CD4-positive, CD25-positive, alpha-beta regulatory T cell (primary cell): ENCODE results near the gene NAA35. TPM values are rescaled to one million over a fixed set of nuclear protein-coding genes. Genes with fewer than 3 reads are reported as not detected.
"Not testable (repeated sequence)": the region's sequence is repeated elsewhere in the genome, so short reads cannot be mapped to it uniquely, and the experiment has no call there.

Experiments
- ATAC-seq, 2 donors: fragments of 150-1000 bp; cut with Tn5 transposase; one replicate each; pipeline ENCODE4 v1.10.0; 2021; ENCODE audit warnings: low read depth in 2 of 2, moderate number of reproducible peaks in 2 of 2, moderate library complexity in 1 of 2
- DNase-seq, 3 donors: peaks; one replicate each; pipeline versions ENCODE4 v3.0.0 to v3.0.0-alpha.2; 2012 to 2022; ENCODE audit warnings: mixed read lengths in 1 of 3
- H3K27ac ChIP-seq: one replicate; pipeline ENCODE4 v1.7.0; 2013; ENCODE audit warnings: mild to moderate bottlenecking, low read length; ENCODE audit not compliant: insufficient read depth, poor library complexity, severe bottlenecking
- H3K27me3 ChIP-seq: one replicate; pipeline ENCODE4 v1.7.0; 2013; ENCODE audit warnings: low read length; ENCODE audit not compliant: control insufficient read depth, insufficient read depth
- H3K36me3 ChIP-seq: one replicate; pipeline ENCODE4 v1.7.0; 2013; ENCODE audit warnings: mild to moderate bottlenecking, low read length, moderate library complexity; ENCODE audit not compliant: control insufficient read depth, insufficient read depth
- H3K4me1 ChIP-seq: 2 replicates; pipeline ENCODE4 v1.7.0; 2013; ENCODE audit warnings: mild to moderate bottlenecking, low read length; ENCODE audit not compliant: insufficient read depth, control insufficient read depth, poor library complexity, severe bottlenecking
- H3K4me3 ChIP-seq: one replicate; pipeline ENCODE4 v1.7.0; 2013; ENCODE audit warnings: low read depth, mild to moderate bottlenecking, low read length, moderate library complexity
- H3K9me3 ChIP-seq, 2 experiments: 1 replicate in 1 of 2; 2 replicates in 1 of 2; pipeline ENCODE4 v1.7.0; 2013; ENCODE audit warnings: low read length in 2 of 2, mild to moderate bottlenecking in 1 of 2, moderate library complexity in 1 of 2; ENCODE audit not compliant: control insufficient read depth in 2 of 2
- H3K27ac Mint-ChIP-seq, 3 donors: one replicate each; pipeline ENCODE4 v1.8.0; 2020 to 2022; ENCODE audit warnings: mild to moderate bottlenecking in 3 of 3, mixed read lengths in 3 of 3, moderate library complexity in 2 of 3
- H3K27me3 Mint-ChIP-seq: one replicate; pipeline ENCODE4 v1.8.0; 2022; ENCODE audit warnings: mild to moderate bottlenecking, mixed read lengths
- H3K36me3 Mint-ChIP-seq: one replicate; pipeline ENCODE4 v1.8.0; 2020; ENCODE audit warnings: mixed read lengths
- H3K4me1 Mint-ChIP-seq, 4 donors: one replicate each; pipeline ENCODE4 v1.8.0; 2020 to 2022; ENCODE audit warnings: mixed read lengths in 4 of 4, mild to moderate bottlenecking in 1 of 4
- H3K4me3 Mint-ChIP-seq, 4 donors: one replicate each; pipeline ENCODE4 v1.8.0; 2020 to 2022; ENCODE audit warnings: mild to moderate bottlenecking in 4 of 4, mixed read lengths in 4 of 4, moderate library complexity in 3 of 4
- H3K9me3 Mint-ChIP-seq, 7 donors: one replicate each; pipeline ENCODE4 v1.8.0; 2020 to 2022; ENCODE audit warnings: mixed read lengths in 7 of 7, mild to moderate bottlenecking in 3 of 7, moderate library complexity in 2 of 7
- polyA plus RNA-seq, 4 donors: library from polyadenylated mRNA; unstranded; fragments of 300-500 nt; fragmentation: Illumina TruSeq; gene quantifications; one replicate each; pipeline ENCODE4 v1.2.3, GENCODE V29; 2021
- total RNA-seq: library from RNA; stranded (reverse); gene quantifications from one replicate; pipeline ENCODE4 v1.2.3, GENCODE V29; 2022

The NAA35 gene
- total and polyA plus RNA-seq, 5 donors from 2014 or later: 12.3 to 21.6 (median 15.9) TPM

DNA sequence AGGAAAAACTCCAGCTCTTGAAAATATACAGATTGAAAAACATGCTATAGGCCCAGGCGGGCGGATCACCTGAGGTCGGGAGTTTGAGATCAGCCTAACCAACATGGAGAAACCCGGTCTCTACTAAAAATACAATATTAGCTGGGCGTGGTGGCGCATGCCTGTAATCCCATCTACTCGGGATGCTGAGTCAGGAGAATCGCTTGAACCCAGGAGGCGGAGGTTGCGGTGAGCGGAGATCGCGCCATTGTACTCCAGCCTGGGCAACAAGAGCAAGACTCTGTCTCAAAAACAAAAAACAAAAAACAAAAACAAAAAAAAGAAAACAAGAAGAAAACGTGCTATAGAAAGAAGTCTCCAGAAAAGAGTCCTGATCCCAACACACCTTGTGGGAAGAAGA, 5.0 kb upstream of the NAA35 start:
- H3K4me3 Mint-ChIP-seq, ATAC-seq, H3K27me3 Mint-ChIP-seq, H3K9me3 Mint-ChIP-seq, DNase-seq, H3K4me3 ChIP-seq, H3K4me1 ChIP-seq, H3K27me3 ChIP-seq, H3K9me3 ChIP-seq, H3K27ac ChIP-seq, H3K36me3 ChIP-seq, H3K36me3 Mint-ChIP-seq: not testable (repeated sequence)
- H3K27ac Mint-ChIP-seq: peak overlapping the region in 1 of 3 donors; percentile 58
- peaks cover 0 to 15% (median 4%) of the 10 kb centered on the region in 4 donors for H3K4me1 Mint-ChIP-seq

DNA sequence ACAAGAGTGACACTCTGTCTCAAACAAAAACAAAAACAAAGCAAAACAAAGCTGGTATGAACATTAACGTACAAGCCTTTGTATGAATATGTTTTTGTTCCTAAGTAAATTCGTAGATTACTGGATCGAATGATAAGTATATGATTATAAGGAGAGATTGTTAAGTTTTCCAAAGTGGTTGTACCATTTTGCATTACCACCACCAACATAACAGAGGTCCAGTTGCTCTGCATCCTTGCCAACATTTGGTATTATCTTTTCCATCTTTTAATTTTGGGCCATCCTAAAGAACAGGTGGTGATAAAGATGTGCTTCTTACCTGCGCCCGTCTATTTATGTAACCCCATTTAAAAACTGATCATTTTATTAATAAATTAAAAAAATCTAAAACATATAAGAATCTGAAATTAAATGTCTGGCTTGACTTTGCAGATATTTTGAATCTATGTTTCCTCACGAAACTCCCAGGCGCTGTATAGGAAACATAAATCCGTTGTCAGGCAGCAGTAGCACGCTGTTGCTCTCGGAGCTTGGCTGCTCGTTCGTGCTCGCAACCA, 593 bp upstream of the NAA35 start:
- Histone ChIP-seq H3K27me3 (no peaks in the 10 kb centered on the region), H3K27ac (peak overlapping the region; percentile 94), H3K4me1 (peaks cover 31% of the 10 kb centered on the region), H3K4me3 (peak overlapping the region; percentile 87), H3K9me3 (no peaks in the 10 kb centered on the region), H3K36me3 (peaks cover 12% of the 10 kb centered on the region)
- Mint-ChIP-seq H3K27ac (peak overlapping the region; percentile 94 to 97 (median 95)), H3K9me3 (no peaks in the 10 kb centered on the region), H3K36me3 (peaks cover 10% of the 10 kb centered on the region), H3K4me3 (peak overlapping the region in 3 of 4 donors; percentile 76 to 90 (median 87)), H3K4me1 (peaks cover 0 to 15% (median 8%) of the 10 kb centered on the region in 4 donors), H3K27me3 (no peaks in the 10 kb centered on the region)
- no peak for DNase-seq
- ATAC-seq: no peak

DNA sequence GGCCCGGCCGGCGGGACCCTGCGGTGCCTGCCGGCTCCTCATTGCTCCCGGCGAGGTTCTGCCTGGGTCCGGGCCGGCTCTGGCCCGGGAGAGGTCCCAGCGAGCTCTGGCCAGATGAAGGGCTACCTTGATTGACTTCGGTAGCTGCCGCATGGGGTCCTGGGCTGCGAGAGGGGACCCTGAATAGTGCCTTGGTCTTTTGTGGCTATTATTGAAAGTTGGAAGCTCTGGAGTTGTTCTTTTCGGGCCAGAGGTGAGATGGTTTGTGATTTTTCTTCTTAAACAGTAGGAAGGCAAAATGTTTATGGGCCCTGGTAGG, 635 bp downstream of the NAA35 start:
- Histone ChIP-seq H3K4me3 (peak overlapping the region; percentile 90), H3K9me3 (no peaks in the 10 kb centered on the region), H3K27me3 (no peaks in the 10 kb centered on the region), H3K4me1 (peaks cover 31% of the 10 kb centered on the region), H3K27ac (peak overlapping the region; percentile 94), H3K36me3 (peaks cover 17% of the 10 kb centered on the region)
- Mint-ChIP-seq H3K4me1 (peaks cover 5 to 19% (median 11%) of the 10 kb centered on the region in 4 donors), H3K4me3 (peak overlapping the region in 2 of 4 donors; percentile 87 to 90), H3K9me3 (no peaks in the 10 kb centered on the region), H3K27ac (peak overlapping the region in 2 of 3 donors; percentile 88), H3K27me3 (no peaks in the 10 kb centered on the region), H3K36me3 (peaks cover 15% of the 10 kb centered on the region)
- ATAC-seq: no peak
- DNase-seq: no peak

DNA sequence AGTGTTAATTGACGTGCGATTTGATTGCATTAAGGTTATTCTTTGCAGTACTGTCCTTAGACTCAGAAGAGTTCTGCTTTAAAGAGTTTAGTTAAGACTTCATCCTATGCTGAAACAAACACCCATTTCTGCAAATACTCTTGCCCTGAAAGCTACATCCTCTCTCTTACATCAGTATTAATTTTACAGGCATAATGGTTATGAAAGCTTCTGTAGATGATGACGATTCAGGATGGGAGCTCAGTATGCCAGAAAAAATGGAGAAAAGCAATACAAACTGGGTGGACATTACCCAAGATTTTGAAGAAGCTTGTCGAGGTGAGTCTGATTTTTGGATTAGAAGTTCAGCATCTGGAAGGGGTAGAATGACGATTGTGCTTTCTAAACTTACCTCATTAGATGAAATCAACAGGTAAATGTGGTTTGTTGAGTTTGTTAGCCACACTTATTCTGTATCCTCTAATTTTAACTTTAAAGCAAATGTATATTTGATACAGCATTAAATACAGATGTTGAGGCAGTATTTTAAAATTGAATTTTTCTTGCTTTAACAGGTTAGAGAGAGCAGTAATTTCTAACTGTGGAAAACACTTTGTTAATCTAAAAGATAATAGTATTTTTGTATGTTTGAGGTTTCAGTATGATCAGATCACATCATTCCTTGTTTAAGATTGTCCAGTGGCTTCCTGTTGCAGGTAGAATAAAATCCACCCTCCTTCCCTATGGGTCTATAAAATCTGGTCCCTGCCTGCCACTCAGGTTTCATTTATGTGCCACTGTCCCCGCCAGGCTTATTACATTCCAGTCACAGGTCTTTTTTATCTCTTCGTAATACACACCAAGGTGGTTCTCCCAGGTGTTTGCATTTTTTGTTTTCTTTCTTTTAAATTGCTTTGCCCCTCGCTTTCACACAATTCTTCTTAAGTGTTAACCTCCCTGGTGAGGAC, 1.3 kb downstream of the NAA35 start:
- Mint-ChIP-seq H3K4me1 (peaks cover 10 to 25% (median 14%) of the 10 kb centered on the region in 4 donors), H3K36me3 (peaks cover 19% of the 10 kb centered on the region), H3K27ac (peak overlapping the region in 2 of 3 donors; percentile 88), H3K27me3 (no peaks in the 10 kb centered on the region), H3K9me3 (no peaks in the 10 kb centered on the region), H3K4me3 (peak overlapping the region in 2 of 4 donors; percentile 87 to 90)
- H3K9me3 ChIP-seq: no peaks in the 10 kb centered on the region
- peak overlapping the region; percentile 94 for H3K27ac ChIP-seq
- no peaks in the 10 kb centered on the region for H3K27me3 ChIP-seq
- ATAC-seq (no peak), DNase-seq (peak in 2 of 3 donors; percentile 20 to 24)
- H3K4me1 ChIP-seq: peaks cover 31% of the 10 kb centered on the region
- H3K4me3 ChIP-seq: peak overlapping the region; percentile 90
- peaks cover 23% of the 10 kb centered on the region for H3K36me3 ChIP-seq

DNA sequence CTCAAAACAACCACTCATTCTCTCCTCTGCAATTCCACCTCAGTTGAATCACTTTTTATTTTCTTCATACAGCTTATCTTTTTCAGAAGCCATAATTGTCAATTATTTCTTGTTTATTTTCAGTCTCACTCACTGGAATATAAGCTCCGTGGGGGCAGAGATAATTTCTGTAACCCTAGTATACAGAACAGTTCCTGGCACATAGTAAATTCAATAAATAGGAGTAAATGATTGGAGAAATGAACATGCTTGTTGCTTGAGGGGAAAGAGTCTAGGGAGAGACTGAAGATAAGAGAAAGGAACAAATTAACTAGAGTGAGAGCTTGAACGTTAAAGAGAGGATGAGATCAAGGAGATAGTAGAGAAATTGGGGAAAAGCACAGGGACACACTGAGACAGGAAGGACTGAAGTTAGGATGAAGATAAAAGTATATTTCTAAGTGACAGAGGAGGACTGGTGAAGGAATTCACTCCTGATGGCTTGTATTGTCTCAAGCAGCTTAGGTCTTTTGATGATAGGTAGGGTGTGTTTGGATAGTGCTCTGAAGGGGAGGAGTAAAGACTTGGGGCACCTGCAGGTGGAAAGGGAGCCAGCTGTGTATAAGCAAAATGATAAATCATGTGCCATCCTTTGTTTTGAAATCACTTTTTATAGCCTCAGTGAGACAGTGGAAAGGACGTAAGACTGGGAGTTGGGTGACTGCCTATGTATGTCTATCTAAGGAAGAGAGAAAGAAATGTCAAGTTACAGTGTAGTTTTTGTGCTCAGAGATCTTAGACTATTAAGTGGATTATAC, 2.2 kb downstream of the NAA35 start:
- peak overlapping the region; percentile 90 for H3K4me3 ChIP-seq
- ATAC-seq (no peak), DNase-seq (no peak)
- H3K36me3 ChIP-seq: peaks cover 31% of the 10 kb centered on the region
- H3K9me3 ChIP-seq: no peaks in the 10 kb centered on the region
- peaks cover 14 to 34% (median 21%) of the 10 kb centered on the region in 4 donors for H3K4me1 Mint-ChIP-seq
- no peak overlapping the region for H3K4me3 Mint-ChIP-seq
- H3K27me3 ChIP-seq: no peaks in the 10 kb centered on the region
- H3K27me3 Mint-ChIP-seq: no peaks in the 10 kb centered on the region
- H3K27ac ChIP-seq: peak overlapping the region; percentile 53
- H3K27ac Mint-ChIP-seq: no peak overlapping the region
- H3K4me1 ChIP-seq: peaks cover 31% of the 10 kb centered on the region
- H3K36me3 Mint-ChIP-seq: peaks cover 23% of the 10 kb centered on the region
- no peaks in the 10 kb centered on the region for H3K9me3 Mint-ChIP-seq

DNA sequence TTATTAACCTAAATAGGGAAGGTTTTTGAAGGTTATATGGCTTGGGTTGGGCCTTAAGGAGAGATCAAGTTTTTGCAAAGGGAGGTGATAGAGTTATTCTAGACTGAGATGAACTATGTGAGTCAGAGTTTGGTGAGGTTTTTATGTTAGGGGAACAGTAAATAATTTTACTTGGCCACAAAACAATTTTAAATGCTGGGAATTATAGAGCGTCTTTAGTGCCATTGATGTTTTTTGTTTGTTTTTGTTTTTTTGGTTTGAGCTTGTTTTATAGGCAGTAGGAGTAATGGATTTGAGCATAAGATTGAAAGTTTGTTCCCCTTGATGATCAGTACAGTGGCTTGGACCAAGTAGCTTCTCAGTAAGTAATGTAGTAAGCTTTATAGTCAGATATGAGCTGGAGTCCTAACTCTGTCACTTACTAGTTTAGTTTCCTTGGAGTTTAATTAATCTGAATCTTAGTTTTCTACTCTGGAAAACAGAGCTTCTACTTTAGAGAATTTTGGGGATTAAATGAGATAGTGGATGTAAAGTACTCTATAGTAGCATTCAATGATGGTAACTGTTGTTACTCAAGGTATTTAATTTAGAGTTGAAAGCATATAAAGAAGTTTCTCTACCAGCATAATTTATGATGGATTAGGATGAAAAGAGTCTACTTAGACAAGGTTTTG, 2.9 kb downstream of the NAA35 start:
- Histone ChIP-seq H3K9me3 (no peaks in the 10 kb centered on the region), H3K27ac (no peak overlapping the region), H3K27me3 (no peaks in the 10 kb centered on the region), H3K4me3 (peak overlapping the region; percentile 37), H3K4me1 (peaks cover 31% of the 10 kb centered on the region), H3K36me3 (peaks cover 33% of the 10 kb centered on the region)
- Mint-ChIP-seq H3K36me3 (peaks cover 27% of the 10 kb centered on the region), H3K4me1 (peaks cover 20 to 39% (median 25%) of the 10 kb centered on the region in 4 donors), H3K9me3 (no peaks in the 10 kb centered on the region), H3K4me3 (no peak overlapping the region), H3K27me3 (no peaks in the 10 kb centered on the region), H3K27ac (no peak overlapping the region)
- ATAC-seq (no peak), DNase-seq (no peak)

DNA sequence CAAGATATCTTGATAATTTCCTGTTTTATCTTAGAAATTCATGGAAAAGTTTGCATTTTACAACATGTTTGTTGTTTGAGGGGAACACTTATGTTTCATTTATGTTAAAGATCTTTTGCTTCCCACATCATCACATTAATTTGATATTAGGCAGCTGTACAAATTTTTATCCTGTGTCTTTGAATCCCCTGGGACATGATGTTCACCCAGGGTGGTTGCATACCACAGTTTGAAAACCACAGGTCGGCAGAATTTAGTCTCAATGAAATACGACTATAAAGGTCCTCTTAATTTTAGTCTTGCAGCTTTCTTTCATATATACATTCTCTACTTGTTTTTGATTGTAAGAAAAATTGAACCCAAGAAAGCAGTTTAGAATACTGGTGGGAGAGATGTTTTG, 3.7 kb downstream of the NAA35 start:
- H3K4me3 ChIP-seq: no peak overlapping the region
- Mint-ChIP-seq H3K27me3 (no peaks in the 10 kb centered on the region), H3K4me1 (peaks cover 26 to 42% (median 30%) of the 10 kb centered on the region in 4 donors), H3K4me3 (peak overlapping the region in 1 of 4 donors; percentile 35), H3K9me3 (peaks cover 0 to 1% (median 0%) of the 10 kb centered on the region in 7 donors), H3K27ac (no peak overlapping the region), H3K36me3 (peaks cover 31% of the 10 kb centered on the region)
- no peak for ATAC-seq
- no peak overlapping the region for H3K27ac ChIP-seq
- H3K27me3 ChIP-seq: no peaks in the 10 kb centered on the region
- H3K4me1 ChIP-seq: peaks cover 31% of the 10 kb centered on the region
- peaks cover 34% of the 10 kb centered on the region for H3K36me3 ChIP-seq
- no peak for DNase-seq
- no peaks in the 10 kb centered on the region for H3K9me3 ChIP-seq
